ENCODE measurements around the gene PLIN1. TPM values are rescaled to one million over a fixed set of nuclear protein-coding genes. Genes with fewer than 3 reads are reported as not detected.
A peak's percentile ranks its signal among the peaks of the same experiment; 100 is the strongest.

PLIN1 gene
- total RNA-seq, 1 donor from 2014 or later = 0.58 TPM

GRCh38 chr15:89667706-89667960 lies 11.5 kb downstream of the PLIN1 start:
- Mint-ChIP-seq H3K36me3 (no peaks in the 10 kb centered on the region), H3K9me3 (no peaks in the 10 kb centered on the region), H3K4me3 (no peak overlapping the region), H3K27ac (no peak overlapping the region), H3K4me1 (ENCODE audit: unreplicated experiment) (peaks cover 4% of the 10 kb centered on the region), H3K27me3 (peaks cover 10% of the 10 kb centered on the region)
- no peak for DNase-seq (ENCODE audit: extremely low spot score, unreplicated experiment)
- no peak for TF ChIP-seq CTCF (conservative IDR thresholded peaks at IDR 0.05)

- H3K27ac Mint-ChIP-seq = no peak overlapping the region
- H3K9me3 Mint-ChIP-seq = no peaks in the 10 kb centered on the region
- TF ChIP-seq CTCF (conservative IDR thresholded peaks at IDR 0.05) = no peak
- H3K4me3 Mint-ChIP-seq = no peak overlapping the region
- no peak for DNase-seq (ENCODE audit: extremely low spot score, unreplicated experiment)
- peaks cover 4% of the 10 kb centered on the region for H3K4me1 Mint-ChIP-seq (ENCODE audit: unreplicated experiment)
- H3K27me3 Mint-ChIP-seq = peaks cover 10% of the 10 kb centered on the region
- no peaks in the 10 kb centered on the region for H3K36me3 Mint-ChIP-seq
Measured at GRCh38 chr15:89666858-89667705, 12.1 kb downstream of the PLIN1 start.

- H3K9me3 Mint-ChIP-seq = no peaks in the 10 kb centered on the region
- H3K27me3 Mint-ChIP-seq = peaks cover 10% of the 10 kb centered on the region
- H3K4me1 Mint-ChIP-seq (ENCODE audit: unreplicated experiment) = peaks cover 4% of the 10 kb centered on the region
- H3K27ac Mint-ChIP-seq = no peak overlapping the region
- H3K4me3 Mint-ChIP-seq = peak overlapping the region; percentile 14
- H3K36me3 Mint-ChIP-seq = no peaks in the 10 kb centered on the region
- DNase-seq (ENCODE audit: extremely low spot score, unreplicated experiment) = no peak
- TF ChIP-seq CTCF (conservative IDR thresholded peaks at IDR 0.05) = no peak
Measured at GRCh38 chr15:89666184-89666857, 12.8 kb downstream of the PLIN1 start.

GRCh38 chr15:89665449-89666181 lies 13.6 kb downstream of the PLIN1 start:
- peak overlapping the region; percentile 14 for H3K4me3 Mint-ChIP-seq
- no peaks in the 10 kb centered on the region for H3K36me3 Mint-ChIP-seq
- DNase-seq (ENCODE audit: extremely low spot score, unreplicated experiment) = no peak
- peaks cover 2% of the 10 kb centered on the region for H3K9me3 Mint-ChIP-seq
- H3K27ac Mint-ChIP-seq = no peak overlapping the region
- TF ChIP-seq CTCF (conservative IDR thresholded peaks at IDR 0.05) = no peak
- H3K4me1 Mint-ChIP-seq (ENCODE audit: unreplicated experiment) = peaks cover 4% of the 10 kb centered on the region
- H3K27me3 Mint-ChIP-seq = peaks cover 10% of the 10 kb centered on the region

- Mint-ChIP-seq H3K9me3 (peaks cover 4% of the 10 kb centered on the region), H3K27me3 (peaks cover 16% of the 10 kb centered on the region), H3K27ac (no peak overlapping the region), H3K36me3 (no peaks in the 10 kb centered on the region), H3K4me1 (ENCODE audit: unreplicated experiment) (peaks cover 4% of the 10 kb centered on the region), H3K4me3 (peak overlapping the region; percentile 80)
- TF ChIP-seq CTCF (conservative IDR thresholded peaks at IDR 0.05) = no peak
- no peak for DNase-seq (ENCODE audit: extremely low spot score, unreplicated experiment)
Measured at GRCh38 chr15:89664441-89665350, 14.5 kb downstream of the PLIN1 start.

Measured in type B pancreatic cell (in vitro differentiated cells).